Measurements from ENCODE around the gene N4BP2L2.

GRCh38 chr13:32503727-32504126 is 34.9 kb downstream of the N4BP2L2 start:
- TF ChIP-seq CTCF (IDR thresholded peaks at IDR 0.05) (no peak), POLR2A (IDR thresholded peaks at IDR 0.05) (no peak), EP300 (IDR thresholded peaks at IDR 0.05) (no peak)
